Kidney epithelial cell (primary cell): ENCODE data around the gene GRIK4. TPM values are rescaled to one million over a fixed set of nuclear protein-coding genes. Genes with fewer than 3 reads are reported as not detected.
A peak's percentile ranks its signal among the peaks of the same experiment; 100 is the strongest.

Experiments used
- DNase-seq: peaks from one replicate; pipeline ENCODE4 v3.0.0-alpha.2; 2010; ENCODE audit warnings: low read depth
- H3K27me3 ChIP-seq: 2 replicates; pipeline ENCODE4 v1.6.0; 2011; ENCODE audit warnings: low read length; ENCODE audit not compliant: control insufficient read depth, insufficient read depth
- H3K36me3 ChIP-seq: 2 replicates; pipeline ENCODE4 v1.5.1; 2011; ENCODE audit warnings: low read length; ENCODE audit not compliant: control insufficient read depth, insufficient read depth
- H3K4me3 ChIP-seq: 2 replicates; pipeline ENCODE4 v1.5.1; 2011; ENCODE audit warnings: low read depth, mild to moderate bottlenecking, control low read depth, low read length
- CTCF ChIP-seq: IDR thresholded peaks from 2 replicates; pipeline ENCODE4 v1.5.1; 2011; ENCODE audit warnings: mild to moderate bottlenecking, moderate library complexity, low read length, control low read depth, inconsistent platforms; ENCODE audit not compliant: insufficient read depth, poor library complexity, severe bottlenecking
- total RNA-seq: library from RNA; depleted of rRNA; stranded (reverse); fragments of >200 nt; gene quantifications from 2 replicates; pipeline ENCODE4 v1.2.3, GENCODE V29; 2015

Gene GRIK4
- total RNA-seq, 1 donor from 2014 or later, result 0.17 TPM

DNA sequence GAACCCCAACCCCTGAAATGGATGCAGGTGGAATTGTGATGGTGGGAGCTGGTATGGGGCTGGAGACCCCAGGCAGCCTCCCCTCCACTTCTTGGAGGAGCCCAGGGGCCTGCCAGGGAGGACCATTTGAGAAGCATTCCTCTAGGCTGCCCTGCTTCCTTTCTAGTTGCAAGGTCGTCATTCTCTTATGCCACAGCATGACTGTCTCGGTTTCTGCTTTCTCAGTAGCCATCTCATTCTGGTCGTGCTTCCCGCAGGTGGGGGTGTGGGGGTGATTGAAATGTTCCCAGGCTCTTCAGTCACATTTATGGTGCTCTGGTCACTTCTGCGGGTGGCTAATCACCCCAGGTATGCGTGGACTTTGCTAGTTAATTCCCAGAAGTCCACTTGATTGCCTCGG is 288.7 kb downstream of the GRIK4 start:
- TF ChIP-seq CTCF, result no peak
- Histone ChIP-seq H3K27me3 (peaks cover 6% of the 10 kb centered on the region), H3K4me3 (no peak overlapping the region), H3K36me3 (no peaks in the 10 kb centered on the region)
- DNase-seq, result no peak

- TF ChIP-seq CTCF, result peak; percentile 91
- Histone ChIP-seq H3K27me3 (peaks cover 2% of the 10 kb centered on the region), H3K36me3 (no peaks in the 10 kb centered on the region), H3K4me3 (no peak overlapping the region)
- DNase-seq, result no peak
Observed at GRCh38 chr11:120801801-120802689, 290.5 kb downstream of the GRIK4 start.

- H3K4me3 ChIP-seq, result no peak overlapping the region
- TF ChIP-seq CTCF, result no peak
- DNase-seq, result no peak
- peaks cover 2% of the 10 kb centered on the region for H3K27me3 ChIP-seq
- H3K36me3 ChIP-seq, result no peaks in the 10 kb centered on the region
Observed at GRCh38 chr11:120805960-120806555, 294.5 kb downstream of the GRIK4 start.

DNA sequence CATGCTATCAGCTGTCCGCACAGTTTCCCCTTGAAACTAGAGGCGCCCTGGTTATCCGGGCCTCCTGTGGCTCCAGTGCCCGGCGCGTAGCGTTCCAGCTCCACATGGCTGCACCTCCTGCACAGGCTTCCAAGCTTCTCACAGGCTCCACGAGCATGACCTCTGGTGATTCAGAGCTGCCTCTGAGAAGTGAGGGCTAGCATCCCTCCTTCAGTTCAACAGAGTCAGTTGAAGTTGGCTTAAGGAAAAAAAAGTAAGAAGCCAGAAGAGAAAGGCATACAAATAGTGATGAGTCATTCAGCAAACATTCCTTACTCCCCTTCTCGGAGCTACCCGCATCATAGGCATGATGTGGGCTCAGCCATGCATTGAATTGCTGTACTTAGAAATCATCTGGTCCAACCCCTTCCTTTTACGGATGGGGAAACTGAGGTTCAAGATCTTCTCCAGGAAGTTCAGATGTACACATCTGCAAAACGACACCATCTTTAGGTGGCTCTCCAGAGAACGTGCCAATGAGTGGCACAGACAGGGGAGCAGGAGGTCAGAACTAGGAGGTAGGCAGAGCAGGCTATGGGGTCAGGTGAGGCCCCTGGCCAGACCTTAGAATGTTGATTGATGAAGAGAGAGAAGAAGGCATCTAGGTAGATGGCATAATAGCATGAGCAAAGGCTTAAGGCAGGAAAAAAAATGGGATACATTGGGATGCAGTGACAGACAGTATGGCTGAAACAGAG is 296.0 kb downstream of the GRIK4 start:
- H3K36me3 ChIP-seq, result no peaks in the 10 kb centered on the region
- peaks cover under 1% of the 10 kb centered on the region for H3K27me3 ChIP-seq
- peak; percentile 100 for DNase-seq
- no peak overlapping the region for H3K4me3 ChIP-seq
- no peak for TF ChIP-seq CTCF

- no peak overlapping the region for H3K4me3 ChIP-seq
- no peaks in the 10 kb centered on the region for H3K36me3 ChIP-seq
- no peaks in the 10 kb centered on the region for H3K27me3 ChIP-seq
- DNase-seq, result no peak
- no peak for TF ChIP-seq CTCF
Observed at GRCh38 chr11:120808616-120809050, 297.1 kb downstream of the GRIK4 start.
